SK-N-MC (cell line): ENCODE measurements around the gene BAIAP2L1.

ENCODE experiments used
- EZH2 ChIP-seq: fragments of 200-600 bp; sonication (generic); IDR thresholded peaks from one replicate; pipeline ENCODE4 v1.6.1; 2017; ENCODE audit warnings: antibody characterized with exemption
- POLR2AphosphoS5 ChIP-seq: IDR thresholded peaks from 2 replicates; pipeline ENCODE4 v1.6.1; 2012; ENCODE audit warnings: mild to moderate bottlenecking, low read depth, low read length, borderline replicate concordance

- TF ChIP-seq POLR2AphosphoS5 (no peak), EZH2 (no peak)
Observed at GRCh38 chr7:98285157-98286092, 115.5 kb downstream of the BAIAP2L1 start.
